GM19193 (cell line): ENCODE data around the gene RASL11B.

Experiments
- POLR2A ChIP-seq: IDR thresholded peaks from 4 replicates; pipeline ENCODE4 v1.6.1; 2011; ENCODE audit not compliant: insufficient read depth, insufficient read length; ENCODE audit errors: extremely low read depth

Gene RASL11B, protein sequence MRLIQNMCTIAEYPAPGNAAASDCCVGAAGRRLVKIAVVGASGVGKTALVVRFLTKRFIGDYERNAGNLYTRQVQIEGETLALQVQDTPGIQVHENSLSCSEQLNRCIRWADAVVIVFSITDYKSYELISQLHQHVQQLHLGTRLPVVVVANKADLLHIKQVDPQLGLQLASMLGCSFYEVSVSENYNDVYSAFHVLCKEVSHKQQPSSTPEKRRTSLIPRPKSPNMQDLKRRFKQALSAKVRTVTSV

DNA sequence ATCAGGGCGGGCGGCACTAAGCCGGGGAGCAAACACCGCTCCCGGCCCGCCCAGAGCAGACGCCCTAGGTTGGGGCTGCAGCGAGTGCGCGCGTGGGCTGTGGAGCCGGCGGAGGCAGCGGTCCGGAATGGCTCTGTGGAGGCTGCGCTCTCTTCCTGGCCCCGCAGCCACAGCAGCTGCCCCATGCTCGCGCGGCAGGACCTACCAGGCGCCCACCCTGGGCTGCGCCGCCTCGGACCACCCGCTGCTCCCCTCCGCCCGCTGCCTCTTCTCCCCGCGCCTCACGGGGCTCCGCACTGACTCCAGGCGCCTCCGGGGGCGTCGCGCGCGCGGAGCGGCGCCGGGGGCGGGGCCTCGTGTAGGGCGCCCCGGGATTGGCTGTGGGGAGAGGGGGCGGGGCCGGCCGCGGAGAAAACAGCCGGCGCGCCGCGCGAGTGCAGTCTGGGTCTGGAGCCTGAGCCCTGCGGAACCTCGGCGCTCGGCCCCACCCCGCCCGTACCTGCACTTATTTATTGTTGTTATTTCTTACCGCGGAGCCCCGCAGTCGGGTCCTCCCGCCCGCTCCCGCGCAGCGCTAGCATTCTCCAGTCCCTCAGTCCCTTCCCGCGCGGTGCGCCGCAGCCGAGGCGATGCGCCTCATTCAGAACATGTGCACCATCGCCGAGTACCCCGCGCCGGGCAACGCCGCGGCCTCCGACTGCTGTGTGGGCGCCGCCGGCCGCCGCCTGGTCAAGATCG, at the start of gene RASL11B:
Gene RASL11B, plus strand, starts transcription at position 439 of the 738 bp plus-strand sequence. Its CDS starts 191 bp downstream, at position 630.
- TF ChIP-seq POLR2A, result peak; percentile 39

DNA sequence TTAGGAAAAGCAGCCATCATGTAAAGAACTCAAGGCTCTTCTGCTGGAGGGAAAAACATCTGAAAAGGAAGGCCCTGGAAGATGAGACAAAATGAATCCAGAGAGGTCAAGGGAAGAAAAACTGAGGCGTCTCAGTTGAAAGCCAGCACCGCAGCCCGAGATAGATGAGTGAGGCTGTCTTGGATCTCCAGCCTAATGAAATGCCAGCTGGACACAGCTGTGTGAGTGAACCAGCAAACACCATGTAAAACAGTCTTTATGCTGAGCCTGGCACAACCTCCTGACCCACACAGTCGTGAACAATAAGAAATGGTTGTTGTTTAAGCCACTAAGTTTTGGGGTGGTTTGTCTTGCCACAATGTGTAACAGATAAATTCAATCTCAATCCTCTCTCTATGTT, 48.6 kb upstream of the RASL11B start:
- no peak for TF ChIP-seq POLR2A

DNA sequence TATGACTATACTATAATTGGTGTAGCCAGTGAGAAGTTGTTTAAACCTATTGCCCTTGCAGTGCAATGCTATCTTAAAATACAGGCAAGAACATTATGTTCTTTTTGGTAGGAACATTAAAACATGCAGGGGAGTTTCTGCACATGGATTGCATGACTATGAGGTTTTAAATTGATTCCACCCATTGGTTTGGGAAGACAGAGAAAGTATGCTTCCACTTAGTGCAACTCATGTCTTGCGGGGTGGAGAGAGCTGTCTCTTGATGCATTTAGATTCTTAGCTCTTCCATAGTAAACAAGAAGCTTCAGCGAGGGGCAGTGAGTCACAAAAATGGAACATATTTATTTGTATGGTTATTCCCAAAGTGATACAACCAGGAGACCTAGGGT, 39.5 kb upstream of the RASL11B start:
- no peak for TF ChIP-seq POLR2A

DNA sequence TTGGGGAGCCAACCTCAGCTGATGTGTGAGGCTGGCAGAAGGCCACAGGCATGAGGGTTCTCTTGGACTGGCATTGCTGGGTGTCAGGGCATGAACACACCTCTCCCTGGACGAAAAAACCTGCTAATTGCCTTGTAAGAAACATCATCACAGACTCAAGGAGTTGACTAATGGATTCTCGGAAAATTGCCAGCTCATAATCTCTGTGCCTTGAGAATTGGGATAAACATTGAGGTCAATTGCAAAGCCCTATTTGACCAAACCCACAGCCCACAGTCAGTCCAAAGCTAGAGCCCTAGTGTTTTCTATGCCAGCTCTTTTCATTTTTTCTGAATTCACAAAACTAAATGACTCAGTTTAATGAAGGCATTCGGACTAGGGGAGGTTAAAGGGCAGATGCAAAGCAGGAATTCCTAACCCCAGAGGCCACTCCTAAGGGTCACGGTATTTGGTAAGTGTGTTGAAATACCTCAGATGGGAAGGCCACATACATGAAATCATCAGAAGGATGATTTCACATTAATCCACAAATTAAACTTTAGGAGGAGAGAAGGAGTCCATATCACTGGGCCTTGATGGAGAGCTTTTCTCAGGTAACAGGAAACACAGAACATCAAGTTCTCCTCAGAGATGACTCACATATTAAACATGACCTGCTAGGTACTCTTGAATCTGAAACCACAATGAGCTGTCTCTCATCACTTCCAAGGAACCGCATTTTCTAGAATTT, 39.0 kb upstream of the RASL11B start:
- TF ChIP-seq POLR2A, result no peak

DNA sequence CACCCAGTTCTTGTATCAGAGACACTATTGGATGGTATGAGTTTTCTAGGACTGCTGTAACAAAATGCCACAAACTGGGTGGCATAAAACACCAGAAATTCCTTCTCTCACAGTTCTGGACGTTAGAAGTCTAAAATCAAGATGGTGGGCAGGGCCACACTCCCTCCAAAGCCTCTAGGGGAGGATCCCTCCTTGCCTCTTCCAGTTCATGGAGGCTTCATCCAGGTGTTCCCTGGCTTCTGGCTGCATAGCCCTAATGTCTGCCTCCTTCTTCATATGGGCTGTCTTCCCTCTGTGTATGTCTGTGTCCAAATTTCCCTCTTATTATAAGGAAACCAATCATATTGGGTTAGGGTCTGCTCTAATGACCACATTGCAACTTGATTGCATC, 38.4 kb upstream of the RASL11B start:
- no peak for TF ChIP-seq POLR2A

GRCh38 chr4:52824270-52824602, 37.9 kb upstream of the RASL11B start:
- no peak for TF ChIP-seq POLR2A

DNA sequence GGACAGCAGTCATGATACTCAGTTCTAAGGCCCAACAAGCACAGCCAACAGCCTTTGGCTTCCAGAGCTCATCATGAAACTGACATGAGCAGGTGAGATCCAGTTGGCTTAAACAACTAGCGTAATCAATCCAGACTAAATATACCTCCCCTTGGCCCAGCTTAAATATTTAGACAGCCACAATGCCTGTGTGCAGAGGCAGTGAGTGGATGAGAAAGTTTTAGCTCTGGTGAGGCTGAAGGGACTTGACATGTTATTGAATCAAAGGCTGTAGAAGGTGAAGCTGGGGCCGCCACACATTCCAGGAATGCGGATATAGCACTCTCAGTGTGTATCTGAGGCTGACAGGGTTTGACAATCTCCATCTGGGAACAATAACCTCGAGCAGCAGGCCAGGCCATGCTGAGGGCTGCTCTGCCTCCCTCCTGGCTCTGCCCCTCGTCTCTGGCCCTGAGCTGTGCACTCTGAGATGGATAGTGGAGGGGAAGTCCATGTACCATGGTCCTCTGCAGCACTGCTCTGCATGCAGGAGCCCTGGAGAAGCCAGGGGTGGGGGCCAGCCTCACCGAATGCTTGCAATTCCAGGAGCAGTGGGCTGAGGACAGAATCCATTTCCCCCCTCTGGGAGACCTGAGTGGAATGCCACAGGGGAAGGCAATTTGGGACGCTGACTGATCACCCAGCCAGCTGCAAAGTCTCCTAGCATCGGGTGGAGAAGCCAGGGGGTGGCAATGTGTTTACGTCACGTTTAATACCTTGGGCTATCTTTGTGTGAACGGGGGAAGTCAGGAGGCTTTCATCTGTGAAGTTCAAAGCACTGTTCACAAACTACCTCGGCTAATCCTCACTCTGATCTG, 37.3 kb upstream of the RASL11B start:
- no peak for TF ChIP-seq POLR2A

GRCh38 chr4:52825460-52826090, 36.5 kb upstream of the RASL11B start:
- no peak for TF ChIP-seq POLR2A

DNA sequence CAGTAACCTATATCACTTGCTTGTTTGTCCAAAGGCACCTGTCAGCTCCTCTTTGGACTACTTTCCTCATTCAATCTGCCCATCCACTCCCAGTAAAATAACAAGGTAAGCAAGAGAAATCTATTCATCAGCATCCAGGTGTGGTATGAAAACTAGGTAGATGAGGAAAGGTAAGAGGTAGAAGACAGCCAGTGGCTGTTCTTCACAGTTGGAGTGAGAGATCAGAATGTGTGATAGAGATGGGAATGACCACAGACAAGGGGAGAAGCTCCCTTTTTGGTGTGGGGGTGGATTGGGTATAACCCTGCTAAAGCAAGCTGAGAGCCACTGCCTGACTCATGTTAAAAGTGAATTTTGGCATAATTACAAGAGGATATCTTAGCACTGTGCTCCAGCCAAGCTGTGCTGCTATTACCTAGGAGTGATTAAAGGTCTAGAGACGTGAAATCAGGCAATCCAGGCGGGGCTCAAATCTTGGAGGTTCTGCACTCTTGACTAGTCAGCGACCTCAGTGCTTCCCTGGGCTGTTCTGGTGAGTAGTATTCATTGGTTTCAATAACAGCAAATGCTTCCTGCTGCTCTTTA, 28.1 kb upstream of the RASL11B start:
- no peak for TF ChIP-seq POLR2A

- TF ChIP-seq POLR2A, result no peak
These were observed 26.0 kb upstream of the RASL11B start for GRCh38 chr4:52836120-52836519.

DNA sequence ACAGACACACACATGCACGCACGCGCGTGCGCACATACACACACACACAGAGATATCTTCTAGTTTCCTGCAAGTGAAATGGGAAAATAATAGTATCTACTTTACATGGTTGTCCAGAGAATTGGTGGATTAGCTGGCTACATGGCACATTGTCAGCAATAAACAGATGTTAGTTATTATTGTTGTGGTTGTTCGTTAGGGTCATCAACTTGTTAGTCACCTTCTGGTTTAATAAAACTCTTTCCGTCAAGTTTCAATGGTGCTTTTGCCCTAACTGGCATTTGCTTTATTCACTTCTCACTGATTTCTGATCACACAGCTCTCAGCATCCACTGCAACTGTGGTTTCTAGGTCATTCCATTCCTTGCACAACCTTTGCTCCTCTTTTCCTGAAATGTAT, 25.4 kb upstream of the RASL11B start:
- no peak for TF ChIP-seq POLR2A

DNA sequence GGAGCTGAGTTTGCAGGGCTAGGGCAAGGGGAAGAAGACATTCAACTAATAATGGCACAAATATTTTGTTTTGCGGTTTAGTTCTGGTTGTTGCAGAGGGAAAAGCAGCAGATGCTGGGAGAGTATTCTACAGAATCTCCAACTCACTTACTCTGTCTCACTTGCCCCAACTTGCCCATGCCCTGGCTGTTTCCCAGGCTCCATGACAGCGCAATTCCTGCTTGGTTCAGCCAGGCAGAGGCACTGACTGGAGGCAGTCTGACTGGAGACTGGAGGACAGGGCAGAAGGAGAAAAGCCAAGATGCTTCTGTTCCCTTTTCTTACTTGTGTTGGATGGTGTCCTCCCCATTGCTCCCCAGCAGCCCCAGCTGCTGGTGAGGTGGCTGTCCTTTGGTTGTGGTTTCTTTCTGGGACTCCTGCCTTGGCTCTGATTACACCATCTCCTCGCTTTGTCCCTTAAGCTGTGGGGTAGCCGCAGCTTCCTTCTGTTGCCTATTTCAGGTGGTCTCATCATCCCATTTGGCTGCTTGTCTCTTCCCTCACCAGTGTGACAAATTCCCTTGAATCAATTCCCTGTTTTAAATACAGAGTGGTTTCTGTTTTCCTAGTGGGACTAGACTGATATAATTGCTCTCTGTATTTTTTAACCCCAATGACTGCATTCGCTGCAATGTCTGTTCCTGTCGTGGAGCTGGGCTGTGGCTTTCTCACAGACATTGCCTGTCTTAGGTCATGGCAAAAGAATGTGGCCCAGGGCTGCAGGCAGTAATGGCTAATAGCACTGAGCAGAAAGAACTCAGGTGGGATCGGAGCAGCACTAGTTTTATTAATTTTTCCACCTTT, 24.2 kb upstream of the RASL11B start:
- no peak for TF ChIP-seq POLR2A
